Caco-2 (cell line): ENCODE measurements around the gene TBCE. TPM values are rescaled to one million over a fixed set of nuclear protein-coding genes. Genes with fewer than 3 reads are reported as not detected.

Experiments
- BruUV-seq: library from RNA; stranded (reverse); fragments of 400-500 nt; replicated peaks from 2 replicates; lab custom pipeline; 2021; lab: Mats Ljungman, UMichigan
- CTCF ChIA-PET: fragments of 300-600 bp; sonication (Branson Sonifier 250); formaldehyde crosslinking; loops from one replicate; lab custom pipeline; 2022; ENCODE audit warnings: antibody characterized with exemption; lab: Charles Lee
- POLR2A ChIA-PET: fragments of 300-600 bp; sonication (Branson Sonifier 250); formaldehyde crosslinking; loops from one replicate; lab custom pipeline; 2022; ENCODE audit warnings: antibody characterized with exemption; lab: Charles Lee
- DNase-seq, 2 experiments: peaks; one replicate each; pipeline versions ENCODE4 v3.0.0 to v3.0.0-alpha.2; 2020 to 2022
- H3K27me3 ChIP-seq: replicated peaks from 2 replicates; pipeline ENCODE4 v1.6.0; 2011; ENCODE audit warnings: low read length; ENCODE audit not compliant: control insufficient read depth, insufficient read depth
- H3K36me3 ChIP-seq: 2 replicates; pipeline ENCODE4 v1.5.1; 2011; ENCODE audit warnings: low read length; ENCODE audit not compliant: control insufficient read depth, insufficient read depth
- H3K4me1 ChIP-seq: fragments of 250-450 bp; sonication (Bioruptor Pico); 2 replicates; pipeline ENCODE4 v1.5.1; 2020; ENCODE audit warnings: mild to moderate bottlenecking
- H3K4me3 ChIP-seq: 2 replicates; pipeline ENCODE4 v1.5.1; 2011; ENCODE audit warnings: low read depth, mild to moderate bottlenecking, control low read depth, low read length
- H3K9me3 ChIP-seq: fragments of 250-450 bp; sonication (Bioruptor Pico); 2 replicates; pipeline ENCODE4 v1.5.1; 2020; ENCODE audit warnings: mild to moderate bottlenecking, moderate library complexity
- H3K27ac Mint-ChIP-seq: one replicate; pipeline ENCODE4 v1.8.0; 2022; ENCODE audit warnings: mixed read lengths; ENCODE audit not compliant: unreplicated experiment
- H3K27me3 Mint-ChIP-seq: one replicate; pipeline ENCODE4 v1.8.0; 2022; ENCODE audit warnings: mixed read lengths; ENCODE audit not compliant: insufficient read depth, unreplicated experiment
- H3K36me3 Mint-ChIP-seq: one replicate; pipeline ENCODE4 v1.8.0; 2022; ENCODE audit warnings: mild to moderate bottlenecking, mixed read lengths; ENCODE audit not compliant: insufficient read depth, unreplicated experiment
- H3K4me1 Mint-ChIP-seq: one replicate; pipeline ENCODE4 v1.8.0; 2022; ENCODE audit warnings: low read depth, mixed read lengths; ENCODE audit not compliant: unreplicated experiment
- H3K4me3 Mint-ChIP-seq: one replicate; pipeline ENCODE4 v1.8.0; 2022; ENCODE audit warnings: mild to moderate bottlenecking, moderate library complexity, mixed read lengths; ENCODE audit not compliant: unreplicated experiment
- H3K9me3 Mint-ChIP-seq: one replicate; pipeline ENCODE4 v1.8.0; 2022; ENCODE audit warnings: mixed read lengths; ENCODE audit not compliant: unreplicated experiment
- intact Hi-C: fragments of 100-400 bp; cut with micrococcal nuclease; formaldehyde crosslinking; loops from one replicate; pipeline ENCODE4 v1.10.0; 2022; ENCODE audit not compliant: unreplicated experiment
- total RNA-seq: library from RNA; stranded (reverse); gene quantifications from 2 replicates; pipeline ENCODE4 v1.2.3, GENCODE V29; 2022
- TF ChIP-seq, protein P1 (sequence below), 2 experiments: fragments of 200-600 bp in 1 of 2; IDR thresholded peaks; 1 replicate in 1 of 2; 2 replicates in 1 of 2; pipeline versions ENCODE4 v1.5.1 to v1.8.0; 2011 to 2022; ENCODE audit warnings: antibody characterized with exemption in 1 of 2, control low read depth in 1 of 2, inconsistent platforms in 1 of 2, low read depth in 1 of 2, low read length in 1 of 2, mild to moderate bottlenecking in 1 of 2, moderate library complexity in 1 of 2; ENCODE audit not compliant: insufficient read depth in 1 of 2, severe bottlenecking in 1 of 2, unreplicated experiment in 1 of 2

TBCE gene
- total RNA-seq, 1 experiment from 2014 or later: 40.0 TPM

DNA sequence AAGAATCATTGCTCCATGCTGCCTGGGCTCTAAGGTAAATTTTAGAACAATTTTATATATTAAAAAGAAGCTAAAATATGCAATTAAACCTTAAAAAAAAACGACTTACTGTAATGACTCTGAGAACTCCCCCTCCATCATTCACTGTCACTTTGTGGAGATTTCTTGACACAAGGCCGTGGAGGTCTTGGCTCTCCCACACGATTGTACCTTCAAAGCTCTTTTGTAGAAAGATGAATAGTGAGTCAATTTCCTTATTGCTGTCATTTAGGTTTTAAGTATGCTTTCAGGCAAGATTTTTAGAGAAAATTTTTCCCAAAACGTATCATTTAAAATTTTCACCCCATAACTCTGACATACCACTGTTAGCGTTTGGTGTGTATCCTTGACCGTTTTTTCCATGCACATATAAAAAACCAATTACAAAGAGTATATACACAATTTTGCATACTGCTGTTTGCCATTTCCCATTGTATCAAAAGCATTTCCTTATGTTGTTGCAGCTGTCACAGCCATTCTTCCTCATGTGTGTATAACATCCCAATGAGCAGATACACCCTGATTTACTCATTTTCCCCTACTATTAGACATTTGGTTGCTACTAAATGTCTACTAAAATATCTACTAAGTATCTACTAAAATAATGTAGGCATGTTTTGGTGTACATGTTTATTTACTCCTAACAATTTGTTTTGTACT lies 103.7 kb downstream of the TBCE start:
- POLR2A ChIA-PET: no interaction called here
- H3K36me3 Mint-ChIP-seq: peaks cover 18% of the 10 kb centered on the region
- no peaks in the 10 kb centered on the region for H3K4me1 Mint-ChIP-seq
- Histone ChIP-seq H3K4me1 (peaks cover under 1% of the 10 kb centered on the region; the same call in 1 of the 2 replicates), H3K27me3 (no peaks in the 10 kb centered on the region), H3K36me3 (no peaks in the 10 kb centered on the region), H3K9me3 (no peaks in the 10 kb centered on the region), H3K4me3 (no peak overlapping the region)
- no peak for DNase-seq
- no TSS peak for BruUV-seq
- no peak overlapping the region for H3K4me3 Mint-ChIP-seq
- CTCF ChIA-PET: no interaction called here
- H3K27me3 Mint-ChIP-seq: no peaks in the 10 kb centered on the region
- no peaks in the 10 kb centered on the region for H3K9me3 Mint-ChIP-seq
- H3K27ac Mint-ChIP-seq: no peak overlapping the region
- TF ChIP-seq, protein P1, sequence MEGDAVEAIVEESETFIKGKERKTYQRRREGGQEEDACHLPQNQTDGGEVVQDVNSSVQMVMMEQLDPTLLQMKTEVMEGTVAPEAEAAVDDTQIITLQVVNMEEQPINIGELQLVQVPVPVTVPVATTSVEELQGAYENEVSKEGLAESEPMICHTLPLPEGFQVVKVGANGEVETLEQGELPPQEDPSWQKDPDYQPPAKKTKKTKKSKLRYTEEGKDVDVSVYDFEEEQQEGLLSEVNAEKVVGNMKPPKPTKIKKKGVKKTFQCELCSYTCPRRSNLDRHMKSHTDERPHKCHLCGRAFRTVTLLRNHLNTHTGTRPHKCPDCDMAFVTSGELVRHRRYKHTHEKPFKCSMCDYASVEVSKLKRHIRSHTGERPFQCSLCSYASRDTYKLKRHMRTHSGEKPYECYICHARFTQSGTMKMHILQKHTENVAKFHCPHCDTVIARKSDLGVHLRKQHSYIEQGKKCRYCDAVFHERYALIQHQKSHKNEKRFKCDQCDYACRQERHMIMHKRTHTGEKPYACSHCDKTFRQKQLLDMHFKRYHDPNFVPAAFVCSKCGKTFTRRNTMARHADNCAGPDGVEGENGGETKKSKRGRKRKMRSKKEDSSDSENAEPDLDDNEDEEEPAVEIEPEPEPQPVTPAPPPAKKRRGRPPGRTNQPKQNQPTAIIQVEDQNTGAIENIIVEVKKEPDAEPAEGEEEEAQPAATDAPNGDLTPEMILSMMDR (IDR thresholded peaks at IDR 0.05; ENCODE audit: insufficient read depth in 1 of 2, low read depth in 1 of 2, low read length in 1 of 2, severe bottlenecking in 1 of 2, unreplicated experiment in 1 of 2): no peak
- intact Hi-C loops: no loop called here

DNA sequence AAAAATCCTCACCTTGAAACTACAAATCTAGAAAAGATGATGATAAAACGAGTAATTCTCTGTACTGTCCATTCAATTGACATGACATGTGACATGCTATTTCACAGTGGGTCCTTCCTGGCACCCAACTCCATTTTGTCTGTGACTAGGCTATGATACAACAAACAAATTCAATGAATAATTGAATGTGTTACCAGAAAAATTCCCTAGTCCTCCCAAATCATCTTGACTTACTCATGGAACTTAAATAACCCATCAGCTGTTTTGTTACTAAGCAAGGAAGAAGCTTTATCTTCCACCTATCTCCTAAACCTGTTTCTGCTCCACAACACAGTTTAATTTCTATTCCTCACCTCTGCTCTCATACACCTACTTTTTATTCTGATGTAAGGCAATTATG lies 106.6 kb downstream of the TBCE start:
- Mint-ChIP-seq H3K27me3 (no peaks in the 10 kb centered on the region), H3K27ac (no peak overlapping the region), H3K4me3 (no peak overlapping the region), H3K4me1 (no peaks in the 10 kb centered on the region), H3K9me3 (no peaks in the 10 kb centered on the region), H3K36me3 (peaks cover 12% of the 10 kb centered on the region)
- H3K27me3 ChIP-seq: no peaks in the 10 kb centered on the region
- TF ChIP-seq, protein P1 (IDR thresholded peaks at IDR 0.05; ENCODE audit: insufficient read depth in 1 of 2, low read depth in 1 of 2, low read length in 1 of 2, severe bottlenecking in 1 of 2, unreplicated experiment in 1 of 2): no peak
- POLR2A ChIA-PET: no interaction called here
- BruUV-seq: no TSS peak
- H3K4me3 ChIP-seq: no peak overlapping the region
- peaks cover 1% of the 10 kb centered on the region; the same call in 1 of the 2 replicates for H3K36me3 ChIP-seq
- no peak for DNase-seq
- intact Hi-C loops: no loop called here
- CTCF ChIA-PET: no interaction called here
- H3K4me1 ChIP-seq: no peaks in the 10 kb centered on the region
- H3K9me3 ChIP-seq: no peaks in the 10 kb centered on the region

DNA sequence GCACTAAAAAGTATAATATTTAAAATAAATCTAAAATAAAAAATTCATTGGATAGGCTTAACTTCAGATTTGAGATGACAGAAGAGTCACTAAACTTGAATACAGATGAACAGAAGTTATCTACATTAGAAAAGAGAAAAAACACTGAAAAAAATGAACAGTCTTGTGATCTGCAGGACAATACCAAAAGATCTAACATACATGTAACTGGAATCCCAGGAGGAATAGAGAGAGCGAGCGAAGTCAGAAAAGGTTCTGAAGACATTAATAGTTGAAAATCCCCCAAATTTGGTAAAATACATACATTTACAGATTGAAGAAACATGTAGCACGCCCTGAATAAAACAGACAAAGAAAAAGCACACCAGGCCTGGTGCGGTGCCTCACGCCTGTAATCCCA lies 115.9 kb downstream of the TBCE start:
- Mint-ChIP-seq H3K27ac (no peak overlapping the region), H3K36me3 (peaks cover 35% of the 10 kb centered on the region), H3K4me1 (no peaks in the 10 kb centered on the region), H3K27me3 (no peaks in the 10 kb centered on the region), H3K4me3 (no peak overlapping the region), H3K9me3 (no peaks in the 10 kb centered on the region)
- 0 out of 2 replicates have a peak, but pooled peaks cover 1% of the 10 kb centered on the region for H3K36me3 ChIP-seq
- H3K9me3 ChIP-seq: no peaks in the 10 kb centered on the region
- TF ChIP-seq, protein P1 (IDR thresholded peaks at IDR 0.05; ENCODE audit: insufficient read depth in 1 of 2, low read depth in 1 of 2, low read length in 1 of 2, severe bottlenecking in 1 of 2, unreplicated experiment in 1 of 2): no peak
- ChIA-PET POLR2A (no interaction called here), CTCF (no interaction called here)
- DNase-seq: no peak
- no peak overlapping the region for H3K4me3 ChIP-seq
- H3K27me3 ChIP-seq: no peaks in the 10 kb centered on the region
- no TSS peak for BruUV-seq
- no peaks in the 10 kb centered on the region for H3K4me1 ChIP-seq
- intact Hi-C loops: no loop called here
